HepG2 (cell line): ENCODE measurements around the gene AHSG. TPM values are rescaled to one million over a fixed set of nuclear protein-coding genes. Genes with fewer than 3 reads are reported as not detected.

ENCODE experiments used
- ATM ChIP-seq: fragments of 450-650 bp; IDR thresholded peaks from 2 replicates; pipeline ENCODE4 v1.7.1; 2017; ENCODE audit warnings: mild to moderate bottlenecking, borderline replicate concordance
- ELF3 ChIP-seq: IDR thresholded peaks from 2 replicates; pipeline ENCODE4 v1.6.1; 2016; ENCODE audit warnings: missing genetic modification reagents, missing compliant biosample characterization
- FIP1L1 ChIP-seq: fragments of 200-400 bp; formaldehyde crosslinking; IDR thresholded peaks from 2 replicates; pipeline ENCODE4 v1.6.1; 2018; ENCODE audit warnings: low read depth, mild to moderate bottlenecking, low read length, moderate library complexity, borderline replicate concordance; ENCODE audit not compliant: insufficient read depth
- GABPA ChIP-seq, 2 experiments: IDR thresholded peaks; 2 replicates each; pipeline ENCODE4 v1.6.1; 2011 to 2016; ENCODE audit warnings: low read depth in 2 of 2, low read length in 1 of 2, missing biosample characterization in 1 of 2, missing genetic modification characterization in 1 of 2
- GFI1 ChIP-seq: sonication (generic); formaldehyde crosslinking; IDR thresholded peaks from 2 replicates; pipeline ENCODE4 v1.5.0; 2020; ENCODE audit warnings: missing genetic modification reagents, mild to moderate bottlenecking, borderline replicate concordance
- IKZF1 ChIP-seq: fragments of 450-650 bp; IDR thresholded peaks from 2 replicates; pipeline ENCODE4 v1.7.1; 2016
- MED13 ChIP-seq: sonication (generic); formaldehyde crosslinking; IDR thresholded peaks from 2 replicates; pipeline ENCODE4 v1.5.0; 2020; ENCODE audit warnings: missing genetic modification reagents
- PITX1 ChIP-seq: sonication (generic); formaldehyde crosslinking; IDR thresholded peaks from 2 replicates; pipeline ENCODE4 v1.5.1; 2020; ENCODE audit warnings: mild to moderate bottlenecking, missing genetic modification reagents
- PRDM4 ChIP-seq: sonication (generic); formaldehyde crosslinking; IDR thresholded peaks from 2 replicates; pipeline ENCODE4 v1.9.0; 2021; ENCODE audit warnings: missing genetic modification reagents, borderline replicate concordance
- RBAK ChIP-seq: sonication (generic); formaldehyde crosslinking; IDR thresholded peaks from 2 replicates; pipeline ENCODE4 v1.5.1; 2020; ENCODE audit warnings: mild to moderate bottlenecking, missing genetic modification reagents
- RXRA ChIP-seq: sonication (generic); formaldehyde crosslinking; IDR thresholded peaks from 2 replicates; pipeline ENCODE4 v1.5.1; 2020; ENCODE audit warnings: missing genetic modification reagents
- SETDB1 ChIP-seq: sonication (generic); formaldehyde crosslinking; IDR thresholded peaks from 2 replicates; pipeline ENCODE4 v1.5.1; 2020; ENCODE audit warnings: missing genetic modification reagents, mild to moderate bottlenecking, borderline replicate concordance
- SMC3 ChIP-seq: IDR thresholded peaks from 2 replicates; pipeline ENCODE4 v1.6.1; 2011; ENCODE audit warnings: low read length, improper control_type of control experiment
- SP2 ChIP-seq: sonication (generic); formaldehyde crosslinking; IDR thresholded peaks from 2 replicates; pipeline ENCODE4 v1.5.1; 2020; ENCODE audit warnings: mild to moderate bottlenecking, missing genetic modification reagents
- TFDP1 ChIP-seq: IDR thresholded peaks from 2 replicates; pipeline ENCODE4 v1.6.1; 2016; ENCODE audit warnings: missing compliant biosample characterization, missing genetic modification reagents, borderline replicate concordance
- ZNF143 ChIP-seq: sonication (generic); formaldehyde crosslinking; IDR thresholded peaks from 2 replicates; pipeline ENCODE4 v1.4.0; 2020; ENCODE audit warnings: missing genetic modification reagents
- ZNF367 ChIP-seq: sonication (generic); formaldehyde crosslinking; IDR thresholded peaks from 2 replicates; pipeline ENCODE4 v1.4.0; 2020; ENCODE audit warnings: missing genetic modification reagents, borderline replicate concordance
- ZNF430 ChIP-seq: sonication (generic); formaldehyde crosslinking; IDR thresholded peaks from 2 replicates; pipeline ENCODE4 v1.9.0; 2021; ENCODE audit warnings: mild to moderate bottlenecking, missing genetic modification reagents
- ZNF451 ChIP-seq: sonication (generic); formaldehyde crosslinking; IDR thresholded peaks from 2 replicates; pipeline ENCODE4 v1.5.0; 2020; ENCODE audit warnings: mild to moderate bottlenecking, missing genetic modification reagents
- ZNF562 ChIP-seq: sonication (generic); formaldehyde crosslinking; IDR thresholded peaks from 2 replicates; pipeline ENCODE4 v1.8.0; 2022; ENCODE audit warnings: missing genetic modification reagents, borderline replicate concordance
- ZNF607 ChIP-seq: sonication (generic); formaldehyde crosslinking; IDR thresholded peaks from 2 replicates; pipeline ENCODE4 v1.5.1; 2020; ENCODE audit warnings: missing genetic modification reagents, mild to moderate bottlenecking, borderline replicate concordance
- ZNF674 ChIP-seq: sonication (generic); formaldehyde crosslinking; IDR thresholded peaks from 2 replicates; pipeline ENCODE4 v1.5.0; 2020; ENCODE audit warnings: low read depth, mild to moderate bottlenecking, missing genetic modification reagents
- ZNF704 ChIP-seq: sonication (generic); formaldehyde crosslinking; IDR thresholded peaks from 2 replicates; pipeline ENCODE4 v1.8.1; 2023; ENCODE audit warnings: mild to moderate bottlenecking, inconsistent platforms, moderate library complexity, missing genetic modification reagents, borderline replicate concordance
- ZNF737 ChIP-seq: sonication (generic); formaldehyde crosslinking; IDR thresholded peaks from 2 replicates; pipeline ENCODE4 v1.5.0; 2020; ENCODE audit warnings: missing genetic modification reagents, mild to moderate bottlenecking, borderline replicate concordance
- polyA plus RNA-seq, 8 experiments: library from polyadenylated mRNA; depleted of rRNA in 3 of 8; stranded (reverse) in 7 of 8; unstranded in 1 of 8; fragments of >200 nt; fragmentation: Illumina TruSeq in 4 of 8; extraction: Trizol in 4 of 8; gene quantifications; 2 replicates each; pipeline versions ENCODE4 v1.2.1 to v1.2.3, GENCODE V29; 2011 to 2016; ENCODE audit warnings: low read depth in 4 of 8, missing spikeins in 1 of 8, mixed read lengths in 1 of 8; ENCODE audit not compliant: insufficient read depth in 1 of 8
- total RNA-seq, 5 experiments: library from RNA; depleted of rRNA; stranded (reverse); fragments of >200 nt; fragmentation: Illumina TruSeq; extraction: Trizol; gene quantifications; 2 replicates each; pipeline ENCODE4 v1.2.3, GENCODE V29; 2016; ENCODE audit warnings: low read depth in 1 of 5
- TF ChIP-seq, protein P1 (sequence below): sonication (generic); formaldehyde crosslinking; IDR thresholded peaks from 2 replicates; pipeline ENCODE4 v1.5.0; 2020; ENCODE audit warnings: missing genetic modification reagents

The AHSG gene
- total and polyA plus RNA-seq, 2 of the 13 experiments (the other 11 are each of a cell fraction or from before 2014, with no cell fraction given): 2,043 to 19,152 TPM

DNA sequence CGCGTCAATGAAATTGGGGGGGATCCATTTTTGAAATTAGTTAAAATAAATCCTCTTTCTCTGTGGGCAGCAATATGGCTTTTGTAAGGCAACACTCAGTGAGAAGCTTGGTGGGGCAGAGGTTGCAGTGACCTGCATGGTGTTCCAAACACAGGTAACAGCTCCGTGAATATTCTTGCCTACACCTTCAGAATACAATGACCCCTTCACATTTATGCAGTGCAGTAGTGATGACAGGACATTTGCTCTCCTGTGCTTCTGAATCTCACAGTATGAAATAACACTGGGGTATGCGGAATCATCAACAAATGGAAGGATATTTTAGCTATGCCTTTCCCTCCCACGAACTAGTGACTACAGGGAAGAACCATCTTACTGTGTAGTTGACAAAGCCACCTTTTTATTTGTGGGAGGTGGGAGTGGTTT, 6.9 kb downstream of the AHSG start (continued):
- TF ChIP-seq ZNF704 (CRISPR knock-in tag) (no peak), ZNF451 (CRISPR knock-in tag) (no peak), PITX1 (no peak), FIP1L1 (no peak), ELF3 (CRISPR knock-in tag) (no peak), PRDM4 (CRISPR knock-in tag) (no peak), GABPA (IDR thresholded peaks at IDR 0.05; ENCODE audit: low read depth, low read length) (no peak), GABPA (CRISPR knock-in tag; IDR thresholded peaks at IDR 0.05; ENCODE audit: low read depth) (no peak), ZNF737 (CRISPR knock-in tag) (no peak), SETDB1 (no peak), ZNF367 (CRISPR knock-in tag) (no peak), ATM (no peak), SMC3 (no peak), ZNF607 (CRISPR knock-in tag) (no peak), GFI1 (CRISPR knock-in tag) (no peak), ZNF430 (no peak), ZNF674 (CRISPR knock-in tag) (no peak), ZNF562 (no peak), RXRA (CRISPR knock-in tag) (no peak), MED13 (CRISPR knock-in tag) (no peak), ZNF143 (CRISPR knock-in tag) (no peak), RBAK (no peak), TFDP1 (CRISPR knock-in tag) (no peak), SP2 (CRISPR knock-in tag) (no peak), IKZF1 (no peak)
- TF ChIP-seq, protein P1, sequence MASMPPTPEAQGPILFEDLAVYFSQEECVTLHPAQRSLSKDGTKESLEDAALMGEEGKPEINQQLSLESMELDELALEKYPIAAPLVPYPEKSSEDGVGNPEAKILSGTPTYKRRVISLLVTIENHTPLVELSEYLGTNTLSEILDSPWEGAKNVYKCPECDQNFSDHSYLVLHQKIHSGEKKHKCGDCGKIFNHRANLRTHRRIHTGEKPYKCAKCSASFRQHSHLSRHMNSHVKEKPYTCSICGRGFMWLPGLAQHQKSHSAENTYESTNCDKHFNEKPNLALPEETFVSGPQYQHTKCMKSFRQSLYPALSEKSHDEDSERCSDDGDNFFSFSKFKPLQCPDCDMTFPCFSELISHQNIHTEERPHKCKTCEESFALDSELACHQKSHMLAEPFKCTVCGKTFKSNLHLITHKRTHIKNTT (CRISPR knock-in tag): no peak
